H9 (cell line): Measurements from ENCODE around the gene MYO1D. TPM values are rescaled to one million over a fixed set of nuclear protein-coding genes. Genes with fewer than 3 reads are reported as not detected.

Experiments used
- DNase-seq: peaks from one replicate; pipeline ENCODE4 v3.0.0-alpha.2; 2017
- H2AFZ ChIP-seq: one replicate; pipeline ENCODE4 v1.6.1; 2013; ENCODE audit warnings: mild to moderate bottlenecking, low read length, control low read depth, moderate library complexity
- H2AK5ac ChIP-seq: 2 replicates; pipeline ENCODE4 v1.6.1; 2013; ENCODE audit warnings: low read length, control low read depth, mixed read lengths; ENCODE audit not compliant: insufficient read length
- H2BK120ac ChIP-seq: one replicate; pipeline ENCODE4 v1.6.1; 2013; ENCODE audit warnings: low read depth, mild to moderate bottlenecking, low read length, control low read depth, inconsistent platforms; ENCODE audit not compliant: poor library complexity, severe bottlenecking
- H2BK12ac ChIP-seq: 2 replicates; pipeline ENCODE4 v1.6.1; 2013; ENCODE audit warnings: low read length, control low read depth, mixed read lengths, low read depth; ENCODE audit not compliant: insufficient read length
- H2BK15ac ChIP-seq: 2 replicates; pipeline ENCODE4 v1.6.1; 2013; ENCODE audit warnings: low read depth, low read length, control low read depth
- H2BK20ac ChIP-seq: one replicate; pipeline ENCODE4 v1.6.1; 2013; ENCODE audit warnings: low read depth, mild to moderate bottlenecking, low read length, control low read depth, inconsistent platforms; ENCODE audit not compliant: poor library complexity, severe bottlenecking
- H2BK5ac ChIP-seq: 2 replicates; pipeline ENCODE4 v1.6.1; 2013; ENCODE audit warnings: low read length, control low read depth, mixed read lengths; ENCODE audit not compliant: insufficient read length
- H3K14ac ChIP-seq: 2 replicates; pipeline ENCODE4 v1.6.1; 2013; ENCODE audit warnings: low read length, control low read depth; ENCODE audit not compliant: insufficient read depth
- H3K18ac ChIP-seq: 2 replicates; pipeline ENCODE4 v1.6.1; 2013; ENCODE audit warnings: low read depth, mild to moderate bottlenecking, mixed read lengths, low read length, control low read depth; ENCODE audit not compliant: insufficient read length
- H3K23ac ChIP-seq: 2 replicates; pipeline ENCODE4 v1.6.1; 2013; ENCODE audit warnings: low read length, control low read depth, mixed read lengths, low read depth; ENCODE audit not compliant: insufficient read length
- H3K23me2 ChIP-seq: 2 replicates; pipeline ENCODE4 v1.6.1; 2013; ENCODE audit warnings: low read depth, mild to moderate bottlenecking, mixed read lengths, low read length, control low read depth; ENCODE audit not compliant: insufficient read length, poor library complexity, severe bottlenecking
- H3K27ac ChIP-seq: 2 replicates; pipeline ENCODE4 v1.5.1; 2013; ENCODE audit warnings: low read length, control low read depth, mixed read lengths, low read depth; ENCODE audit not compliant: insufficient read length
- H3K27me3 ChIP-seq: 2 replicates; pipeline ENCODE4 v1.6.1; 2013; ENCODE audit warnings: low read length, control low read depth, inconsistent platforms; ENCODE audit not compliant: insufficient read depth
- H3K4ac ChIP-seq: 2 replicates; pipeline ENCODE4 v1.6.1; 2013; ENCODE audit warnings: low read depth, mild to moderate bottlenecking, control low read depth, inconsistent platforms, low read length, moderate library complexity
- H3K4me1 ChIP-seq: 2 replicates; pipeline ENCODE4 v1.6.1; 2013; ENCODE audit warnings: low read length, control low read depth, inconsistent platforms; ENCODE audit not compliant: insufficient read depth
- H3K4me2 ChIP-seq: 2 replicates; pipeline ENCODE4 v1.6.1; 2013; ENCODE audit warnings: low read length, control low read depth, mixed read lengths; ENCODE audit not compliant: insufficient read length, insufficient read depth
- H3K56ac ChIP-seq: 2 replicates; pipeline ENCODE4 v1.6.1; 2013; ENCODE audit warnings: low read depth, mild to moderate bottlenecking, mixed read lengths, low read length, control low read depth; ENCODE audit not compliant: insufficient read length
- H3K79me1 ChIP-seq: 2 replicates; pipeline ENCODE4 v1.6.1; 2013; ENCODE audit warnings: low read depth, mild to moderate bottlenecking, moderate library complexity, low read length, control low read depth, inconsistent platforms; ENCODE audit not compliant: insufficient read depth, poor library complexity, severe bottlenecking
- H3K79me2 ChIP-seq: 2 replicates; pipeline ENCODE4 v1.6.1; 2013; ENCODE audit warnings: low read length, control low read depth, inconsistent platforms; ENCODE audit not compliant: insufficient read depth
- H3K9ac ChIP-seq: 2 replicates; pipeline ENCODE4 v1.6.1; 2013; ENCODE audit warnings: low read length, control low read depth, mixed read lengths; ENCODE audit not compliant: insufficient read length; ENCODE audit errors: extremely low read depth
- H3K9me3 ChIP-seq: one replicate; pipeline ENCODE4 v1.6.1; 2013; ENCODE audit warnings: low read depth, low read length, inconsistent platforms; ENCODE audit not compliant: control insufficient read depth
- H3T11ph ChIP-seq: one replicate; pipeline ENCODE4 v1.6.1; 2013; ENCODE audit warnings: mild to moderate bottlenecking, low read length, control low read depth, inconsistent platforms
- H4K20me1 ChIP-seq: one replicate; pipeline ENCODE4 v1.6.1; 2013; ENCODE audit not compliant: control insufficient read depth, insufficient read length, insufficient read depth
- H4K5ac ChIP-seq: 2 replicates; pipeline ENCODE4 v1.6.1; 2013; ENCODE audit warnings: low read depth, mild to moderate bottlenecking, mixed read lengths, low read length, control low read depth; ENCODE audit not compliant: insufficient read length
- H4K8ac ChIP-seq: replicated peaks from 2 replicates; pipeline ENCODE4 v1.6.1; 2013; ENCODE audit warnings: low read length, control low read depth, mixed read lengths, low read depth; ENCODE audit not compliant: insufficient read length
- H4K91ac ChIP-seq: 2 replicates; pipeline ENCODE4 v1.6.1; 2013; ENCODE audit warnings: low read depth, mild to moderate bottlenecking, moderate library complexity, mixed read lengths, low read length, control low read depth; ENCODE audit not compliant: insufficient read length
- H3K27ac Mint-ChIP-seq, 3 experiments: 2 replicates in 2 of 3; 3 replicates in 1 of 3; pipeline ENCODE4 v1.8.0; 2020 to 2021; ENCODE audit warnings: mixed read lengths in 3 of 3, mild to moderate bottlenecking in 1 of 3, moderate library complexity in 1 of 3
- H3K27me3 Mint-ChIP-seq: 2 replicates; pipeline ENCODE4 v1.8.0; 2021; ENCODE audit warnings: low read depth, mild to moderate bottlenecking, moderate library complexity, mixed read lengths
- H3K36me3 Mint-ChIP-seq, 3 experiments: 2 replicates in 2 of 3; 3 replicates in 1 of 3; pipeline ENCODE4 v1.8.0; 2020 to 2021; ENCODE audit warnings: low read depth in 3 of 3, mixed read lengths in 3 of 3; ENCODE audit not compliant: insufficient read depth in 1 of 3
- H3K4me1 Mint-ChIP-seq, 2 experiments: 2 replicates each; pipeline ENCODE4 v1.8.0; 2020; ENCODE audit warnings: mixed read lengths in 2 of 2
- H3K4me3 Mint-ChIP-seq, 2 experiments: 2 replicates in 1 of 2; 3 replicates in 1 of 2; pipeline ENCODE4 v1.8.0; 2020 to 2021; ENCODE audit warnings: mild to moderate bottlenecking in 2 of 2, mixed read lengths in 2 of 2, moderate library complexity in 1 of 2
- H3K9me3 Mint-ChIP-seq, 2 experiments: 2 replicates in 1 of 2; 3 replicates in 1 of 2; pipeline ENCODE4 v1.8.0; 2020; ENCODE audit warnings: mild to moderate bottlenecking in 2 of 2, mixed read lengths in 2 of 2, moderate library complexity in 1 of 2
- WGBS: extraction: QIAGEN DNeasy Blood & Tissue Kit; methylation state at CpG from one replicate; pipeline ENCODE4 v1.1.7; 2013; ENCODE audit warnings: missing lambda C conversion rate, low lambda C conversion rate, mixed read lengths; ENCODE audit not compliant: insufficient read length; ENCODE audit errors: extremely low coverage; 5-methylcytosine and 5-hydroxymethylcytosine counted together
- total RNA-seq: library from RNA; stranded (reverse); gene quantifications from 2 replicates; pipeline ENCODE4 v1.2.1, GENCODE V29; 2021
- TF ChIP-seq, protein P1 (sequence below): fragments of 200-600 bp; sonication (generic); conservative IDR thresholded peaks from 3 replicates; pipeline ENCODE4 v1.8.0; 2021; ENCODE audit warnings: antibody characterized with exemption, mild to moderate bottlenecking

The MYO1D gene
- total RNA-seq, 1 experiment from 2014 or later, result 19.0 TPM

DNA sequence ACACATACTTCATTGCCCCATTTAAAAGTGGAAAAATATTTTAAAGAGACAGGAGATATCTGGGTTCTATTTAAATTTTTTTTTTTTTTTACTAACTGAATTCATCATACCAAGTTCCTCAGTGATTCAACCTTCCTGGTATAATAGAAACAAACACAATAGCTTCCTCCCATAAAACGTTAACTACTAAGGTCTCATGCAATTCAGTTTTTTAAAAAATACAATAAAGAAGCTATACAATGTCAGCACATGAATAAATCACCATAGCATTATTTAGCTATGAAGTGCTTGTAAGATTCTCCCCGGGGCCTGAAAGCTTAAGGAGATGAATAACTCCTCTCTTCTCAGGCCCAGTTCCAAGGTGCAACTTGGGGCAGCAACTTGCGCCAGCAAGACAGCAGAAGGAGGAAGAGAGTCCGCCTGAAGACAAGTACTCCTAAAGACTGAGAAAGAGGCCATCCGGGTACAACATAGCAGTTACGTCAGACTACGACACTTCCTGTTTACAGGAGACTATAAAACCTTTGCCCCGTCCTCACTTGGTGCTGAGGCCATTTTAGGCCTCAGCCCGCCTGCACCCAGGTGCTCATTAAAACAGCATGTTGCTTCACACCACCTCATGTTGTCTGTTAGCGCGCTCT lies 81.5 kb downstream of the MYO1D start:
- no CpG with 5 or more reads among the region's 11 CpGs for WGBS
- no peak overlapping the region for H3K4me3 Mint-ChIP-seq
- DNase-seq, result peak; percentile 52

More for the DNA sequence above, 81.5 kb downstream of the MYO1D start:
- Histone ChIP-seq H3K9ac (no peak overlapping the region), H3K4me1 (no peaks in the 10 kb centered on the region; the same call in 1 of the 2 replicates), H2BK120ac (no peak overlapping the region), H2BK12ac (no peak overlapping the region), H3K27me3 (no peaks in the 10 kb centered on the region), H3K9me3 (no peaks in the 10 kb centered on the region), H4K5ac (no peak overlapping the region), H3K14ac (no peak overlapping the region), H2AK5ac (no peak overlapping the region), H3T11ph (no peak overlapping the region), H4K91ac (no peak overlapping the region), H2AFZ (no peak overlapping the region), H3K4me2 (no peak overlapping the region), H3K23me2 (no peaks in the 10 kb centered on the region), H2BK15ac (no peak overlapping the region), H3K23ac (no peak overlapping the region), H3K18ac (no peak overlapping the region), H3K27ac (no peak overlapping the region), H3K79me2 (no peaks in the 10 kb centered on the region), H4K8ac (no peak overlapping the region), H4K20me1 (no peaks in the 10 kb centered on the region), H3K79me1 (no peaks in the 10 kb centered on the region), H3K4ac (no peak overlapping the region), H3K56ac (no peak overlapping the region), H2BK5ac (no peak overlapping the region), H2BK20ac (no peak overlapping the region)
- no peaks in the 10 kb centered on the region for H3K36me3 Mint-ChIP-seq
- H3K27ac Mint-ChIP-seq, result peak overlapping the region in 1 of 3 experiments; percentile 7; a peak in 2 of 7 replicates
- H3K27me3 Mint-ChIP-seq, result no peaks in the 10 kb centered on the region
- TF ChIP-seq, protein P1, sequence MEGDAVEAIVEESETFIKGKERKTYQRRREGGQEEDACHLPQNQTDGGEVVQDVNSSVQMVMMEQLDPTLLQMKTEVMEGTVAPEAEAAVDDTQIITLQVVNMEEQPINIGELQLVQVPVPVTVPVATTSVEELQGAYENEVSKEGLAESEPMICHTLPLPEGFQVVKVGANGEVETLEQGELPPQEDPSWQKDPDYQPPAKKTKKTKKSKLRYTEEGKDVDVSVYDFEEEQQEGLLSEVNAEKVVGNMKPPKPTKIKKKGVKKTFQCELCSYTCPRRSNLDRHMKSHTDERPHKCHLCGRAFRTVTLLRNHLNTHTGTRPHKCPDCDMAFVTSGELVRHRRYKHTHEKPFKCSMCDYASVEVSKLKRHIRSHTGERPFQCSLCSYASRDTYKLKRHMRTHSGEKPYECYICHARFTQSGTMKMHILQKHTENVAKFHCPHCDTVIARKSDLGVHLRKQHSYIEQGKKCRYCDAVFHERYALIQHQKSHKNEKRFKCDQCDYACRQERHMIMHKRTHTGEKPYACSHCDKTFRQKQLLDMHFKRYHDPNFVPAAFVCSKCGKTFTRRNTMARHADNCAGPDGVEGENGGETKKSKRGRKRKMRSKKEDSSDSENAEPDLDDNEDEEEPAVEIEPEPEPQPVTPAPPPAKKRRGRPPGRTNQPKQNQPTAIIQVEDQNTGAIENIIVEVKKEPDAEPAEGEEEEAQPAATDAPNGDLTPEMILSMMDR, result no peak
- H3K4me1 Mint-ChIP-seq, result peaks cover 4 to 7% of the 10 kb centered on the region in 2 experiments; a peak in 2 of 4 replicates
- no peaks in the 10 kb centered on the region for H3K9me3 Mint-ChIP-seq
